Loucy (cell line): Measurements from ENCODE around the gene RSF1.

Source experiments
- H2AFZ ChIP-seq: fragments of 200-600 bp; sonication (generic); 2 replicates; pipeline ENCODE4 v1.6.0; 2016; ENCODE audit warnings: antibody characterized with exemption, mild to moderate bottlenecking, low read length, moderate library complexity
- H3F3A ChIP-seq: fragments of 200-600 bp; 2 replicates; pipeline ENCODE4 v1.6.0; 2016; ENCODE audit warnings: antibody characterized with exemption, low read depth, mild to moderate bottlenecking
- H3K27me3 ChIP-seq: fragments of 200-600 bp; sonication (generic); 2 replicates; pipeline ENCODE4 v1.6.1; 2014; ENCODE audit warnings: low read length, mild to moderate bottlenecking; ENCODE audit not compliant: insufficient read depth, poor library complexity, severe bottlenecking
- H3K36me3 ChIP-seq: fragments of 200-600 bp; sonication (generic); 2 replicates; pipeline ENCODE4 v1.6.1; 2016; ENCODE audit warnings: low read length; ENCODE audit not compliant: insufficient read depth
- H3K4me1 ChIP-seq: fragments of 200-600 bp; sonication (generic); 2 replicates; pipeline ENCODE4 v1.5.1; 2014; ENCODE audit warnings: low read length, mild to moderate bottlenecking; ENCODE audit not compliant: insufficient read depth, poor library complexity, severe bottlenecking
- H3K4me2 ChIP-seq: fragments of 200-600 bp; sonication (generic); 2 replicates; pipeline ENCODE4 v1.6.0; 2014; ENCODE audit warnings: antibody characterized with exemption, low read length, low read depth, mild to moderate bottlenecking; ENCODE audit not compliant: poor library complexity, severe bottlenecking
- H3K4me3 ChIP-seq: fragments of 200-600 bp; sonication (generic); 2 replicates; pipeline ENCODE4 v1.5.1; 2014; ENCODE audit warnings: low read length, mild to moderate bottlenecking, mixed read lengths; ENCODE audit not compliant: poor library complexity, severe bottlenecking
- H3K79me2 ChIP-seq: fragments of 200-600 bp; sonication (generic); 2 replicates; pipeline ENCODE4 v1.6.1; 2014; ENCODE audit warnings: low read length; ENCODE audit not compliant: insufficient read depth
- H3K9ac ChIP-seq: fragments of 200-600 bp; sonication (generic); 2 replicates; pipeline ENCODE4 v1.6.0; 2014; ENCODE audit warnings: mild to moderate bottlenecking, low read depth, low read length, moderate library complexity; ENCODE audit not compliant: poor library complexity, severe bottlenecking
- H3K9me2 ChIP-seq: fragments of 200-600 bp; sonication (generic); replicated peaks from 2 replicates; pipeline ENCODE4 v1.6.1; 2016; ENCODE audit warnings: low read depth, low read length, mixed read lengths
- H3K9me3 ChIP-seq: fragments of 200-600 bp; sonication (generic); 2 replicates; pipeline ENCODE4 v1.6.1; 2014; ENCODE audit warnings: mild to moderate bottlenecking, antibody characterized with exemption, low read length, low read depth; ENCODE audit not compliant: insufficient read depth
- H4K20me1 ChIP-seq: fragments of 200-600 bp; sonication (generic); 2 replicates; pipeline ENCODE4 v1.6.0; 2014; ENCODE audit warnings: antibody characterized with exemption, low read length, mild to moderate bottlenecking; ENCODE audit not compliant: insufficient read depth, poor library complexity, severe bottlenecking
- CTCF ChIP-seq: fragments of 200-600 bp; sonication (generic); conservative IDR thresholded peaks from 2 replicates; pipeline ENCODE4 v1.5.1; 2014; ENCODE audit warnings: mild to moderate bottlenecking, antibody characterized with exemption, low read length
- EZH2phosphoT487 ChIP-seq: fragments of 200-600 bp; IDR thresholded peaks from 2 replicates; pipeline ENCODE4 v1.6.1; 2018; ENCODE audit warnings: antibody characterized with exemption, mild to moderate bottlenecking, moderate library complexity, borderline replicate concordance

Gene RSF1

GRCh38 chr11:77699425-77699824 is 121.1 kb downstream of the RSF1 start:
- H3F3A ChIP-seq = no peaks in the 10 kb centered on the region
- H3K4me1 ChIP-seq = no peaks in the 10 kb centered on the region
- no peak for TF ChIP-seq CTCF
- no peak for TF ChIP-seq EZH2phosphoT487
- H3K9me2 ChIP-seq = no peaks in the 10 kb centered on the region
- no peak overlapping the region for H3K4me3 ChIP-seq
- H3K9ac ChIP-seq = no peak overlapping the region
- no peak overlapping the region for H3K4me2 ChIP-seq
- H2AFZ ChIP-seq = no peak overlapping the region
- H3K27me3 ChIP-seq = no peaks in the 10 kb centered on the region
- H3K9me3 ChIP-seq = no peaks in the 10 kb centered on the region
- H4K20me1 ChIP-seq = no peaks in the 10 kb centered on the region
- H3K36me3 ChIP-seq = peaks cover 70% of the 10 kb centered on the region
- H3K79me2 ChIP-seq = no peaks in the 10 kb centered on the region

- H3K9me3 ChIP-seq = no peaks in the 10 kb centered on the region
- no peaks in the 10 kb centered on the region for H3K27me3 ChIP-seq
- no peaks in the 10 kb centered on the region for H3F3A ChIP-seq
- no peak overlapping the region for H2AFZ ChIP-seq
- TF ChIP-seq EZH2phosphoT487 (no peak), CTCF (no peak)
- H3K36me3 ChIP-seq = peaks cover 65% of the 10 kb centered on the region
- no peaks in the 10 kb centered on the region for H3K4me1 ChIP-seq
- H3K9me2 ChIP-seq = no peaks in the 10 kb centered on the region
- no peaks in the 10 kb centered on the region for H4K20me1 ChIP-seq
- H3K79me2 ChIP-seq = no peaks in the 10 kb centered on the region
- no peak overlapping the region for H3K9ac ChIP-seq
- no peak overlapping the region for H3K4me2 ChIP-seq
- H3K4me3 ChIP-seq = no peak overlapping the region
Measured at GRCh38 chr11:77698896-77699295, 121.6 kb downstream of the RSF1 start.

- Histone ChIP-seq H3K9ac (no peak overlapping the region), H3K36me3 (peaks cover 67% of the 10 kb centered on the region), H4K20me1 (no peaks in the 10 kb centered on the region), H3K4me3 (no peak overlapping the region), H3K9me3 (no peaks in the 10 kb centered on the region), H3F3A (no peaks in the 10 kb centered on the region), H3K27me3 (no peaks in the 10 kb centered on the region), H3K4me1 (no peaks in the 10 kb centered on the region), H3K9me2 (no peaks in the 10 kb centered on the region), H3K79me2 (no peaks in the 10 kb centered on the region), H2AFZ (no peak overlapping the region), H3K4me2 (no peak overlapping the region)
- TF ChIP-seq EZH2phosphoT487 = no peak
- no peak for TF ChIP-seq CTCF
Measured at GRCh38 chr11:77697865-77698264, 122.7 kb downstream of the RSF1 start.
